ENCODE results near the gene KANK2.
A peak's percentile ranks its signal among the peaks of the same experiment; 100 is the strongest.
"Not testable (repeated sequence)": the region's sequence is repeated elsewhere in the genome, so short reads cannot be mapped to it uniquely, and the experiment has no call there.

Gene KANK2

GRCh38 chr19:11137542-11138384, 59.6 kb downstream of the KANK2 start:
- H3K4me3 ChIP-seq (ENCODE audit: control insufficient read depth, low read depth, low read length) = peak overlapping the region; percentile 17
- peak; percentile 80 for DNase-seq (ENCODE audit: low read depth)
- TF ChIP-seq, protein P1, sequence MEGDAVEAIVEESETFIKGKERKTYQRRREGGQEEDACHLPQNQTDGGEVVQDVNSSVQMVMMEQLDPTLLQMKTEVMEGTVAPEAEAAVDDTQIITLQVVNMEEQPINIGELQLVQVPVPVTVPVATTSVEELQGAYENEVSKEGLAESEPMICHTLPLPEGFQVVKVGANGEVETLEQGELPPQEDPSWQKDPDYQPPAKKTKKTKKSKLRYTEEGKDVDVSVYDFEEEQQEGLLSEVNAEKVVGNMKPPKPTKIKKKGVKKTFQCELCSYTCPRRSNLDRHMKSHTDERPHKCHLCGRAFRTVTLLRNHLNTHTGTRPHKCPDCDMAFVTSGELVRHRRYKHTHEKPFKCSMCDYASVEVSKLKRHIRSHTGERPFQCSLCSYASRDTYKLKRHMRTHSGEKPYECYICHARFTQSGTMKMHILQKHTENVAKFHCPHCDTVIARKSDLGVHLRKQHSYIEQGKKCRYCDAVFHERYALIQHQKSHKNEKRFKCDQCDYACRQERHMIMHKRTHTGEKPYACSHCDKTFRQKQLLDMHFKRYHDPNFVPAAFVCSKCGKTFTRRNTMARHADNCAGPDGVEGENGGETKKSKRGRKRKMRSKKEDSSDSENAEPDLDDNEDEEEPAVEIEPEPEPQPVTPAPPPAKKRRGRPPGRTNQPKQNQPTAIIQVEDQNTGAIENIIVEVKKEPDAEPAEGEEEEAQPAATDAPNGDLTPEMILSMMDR (IDR thresholded peaks at IDR 0.05; ENCODE audit: control insufficient read depth, insufficient read depth, low read depth, low read length, missing control alignments) = peak; percentile 84

GRCh38 chr19:11136400-11137101, 60.8 kb downstream of the KANK2 start:
- DNase-seq (ENCODE audit: low read depth) = no peak
- TF ChIP-seq, protein P1 (IDR thresholded peaks at IDR 0.05; ENCODE audit: control insufficient read depth, insufficient read depth, low read depth, low read length, missing control alignments) = no peak
- H3K4me3 ChIP-seq (ENCODE audit: control insufficient read depth, low read depth, low read length) = no peak overlapping the region

GRCh38 chr19:11131471-11131870, 65.9 kb downstream of the KANK2 start:
- DNase-seq (ENCODE audit: low read depth) = no peak
- no peak overlapping the region for H3K4me3 ChIP-seq (ENCODE audit: control insufficient read depth, low read depth, low read length)
- TF ChIP-seq, protein P1 (IDR thresholded peaks at IDR 0.05; ENCODE audit: control insufficient read depth, insufficient read depth, low read depth, low read length, missing control alignments) = no peak

DNA sequence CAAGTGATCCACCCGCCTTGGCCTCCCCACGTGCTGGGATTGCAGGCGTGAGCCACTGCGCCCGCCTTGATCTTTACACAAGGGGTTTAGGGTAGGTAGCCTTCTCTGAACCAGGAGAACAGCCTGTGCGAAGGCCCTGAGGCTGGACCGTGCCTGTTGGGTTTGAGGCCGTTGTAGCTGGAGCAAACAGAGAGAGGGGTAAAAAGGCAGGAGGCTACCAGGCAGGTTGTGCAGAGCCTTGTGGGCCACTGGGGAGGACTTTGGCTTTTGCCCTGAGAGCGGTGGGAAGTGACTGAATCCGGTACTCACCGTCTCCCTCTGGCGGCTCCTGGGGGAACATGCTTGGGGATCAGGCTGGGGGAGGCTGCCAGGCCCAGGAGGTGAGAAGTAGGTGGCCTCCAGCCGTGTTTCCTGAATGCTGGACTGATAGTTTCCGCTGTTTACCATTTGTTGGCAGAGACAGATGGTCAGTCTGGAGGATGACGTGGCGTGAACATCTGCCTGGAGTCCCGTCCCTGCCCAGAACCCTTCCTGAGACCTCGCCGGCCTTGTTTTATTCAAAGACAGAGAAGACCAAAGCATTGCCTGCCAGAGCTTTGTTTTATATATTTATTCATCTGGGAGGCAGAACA, 66.4 kb downstream of the KANK2 start:
- H3K4me3 ChIP-seq (ENCODE audit: control insufficient read depth, low read depth, low read length) = no peak overlapping the region
- DNase-seq (ENCODE audit: low read depth) = no peak
- TF ChIP-seq, protein P1 (IDR thresholded peaks at IDR 0.05; ENCODE audit: control insufficient read depth, insufficient read depth, low read depth, low read length, missing control alignments) = peak; percentile 94

DNA sequence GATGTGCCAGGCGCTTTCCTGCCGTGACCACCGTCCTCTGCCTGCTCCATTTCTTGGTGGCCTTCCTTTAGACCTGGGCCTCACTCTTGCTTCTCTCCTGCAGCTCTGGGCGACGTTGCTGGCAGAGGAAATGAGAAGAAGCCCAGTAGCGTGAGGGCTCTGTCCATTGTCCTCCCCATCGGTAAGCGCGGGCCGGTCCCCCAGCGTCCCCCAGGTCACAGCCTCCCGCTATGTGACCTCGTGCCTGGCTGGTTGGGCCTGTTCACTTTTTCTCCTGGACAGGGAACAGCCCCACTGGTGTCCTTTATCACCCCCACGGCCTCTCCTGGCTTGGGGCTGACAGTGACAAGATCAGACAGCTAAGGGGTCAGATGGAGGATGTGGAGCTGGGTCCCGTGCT, 69.4 kb downstream of the KANK2 start:
- DNase-seq (ENCODE audit: low read depth) = no peak
- H3K4me3 ChIP-seq (ENCODE audit: control insufficient read depth, low read depth, low read length) = no peak overlapping the region
- TF ChIP-seq, protein P1 (IDR thresholded peaks at IDR 0.05; ENCODE audit: control insufficient read depth, insufficient read depth, low read depth, low read length, missing control alignments) = no peak

DNA sequence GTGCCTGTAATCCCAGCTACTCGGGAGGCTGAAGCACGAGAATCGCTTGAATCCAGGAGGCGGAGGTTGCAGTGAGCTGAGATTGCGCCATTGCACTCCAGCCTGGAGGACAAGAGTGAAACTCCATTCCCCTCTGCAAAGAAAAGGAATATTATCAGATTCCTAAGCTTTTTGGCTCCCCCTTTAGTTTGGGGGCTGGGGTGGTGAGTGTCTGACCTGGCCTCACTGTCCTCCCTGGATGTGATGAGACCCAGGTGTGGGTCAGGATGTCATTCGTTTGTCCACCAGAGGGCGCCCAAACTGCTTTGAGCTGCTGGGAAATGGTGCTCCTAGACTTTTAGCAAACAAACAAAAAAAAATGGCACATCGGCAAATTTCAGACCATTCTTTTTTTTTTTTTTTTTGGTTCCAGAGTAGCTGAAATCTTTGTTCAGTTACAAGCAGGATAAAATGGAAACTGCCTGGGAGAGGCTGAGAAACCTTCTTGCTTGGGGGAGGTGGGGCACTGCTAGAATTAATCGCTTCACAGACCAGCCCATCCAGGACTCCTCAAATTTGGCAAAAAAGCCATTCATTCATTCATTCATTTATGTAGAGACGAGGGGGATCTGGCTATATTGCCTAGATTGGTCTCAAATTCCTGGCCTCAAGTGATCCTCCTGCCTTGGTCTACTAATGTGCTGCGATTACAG, 71.2 kb downstream of the KANK2 start:
- TF ChIP-seq, protein P1 (IDR thresholded peaks at IDR 0.05; ENCODE audit: control insufficient read depth, insufficient read depth, low read depth, low read length, missing control alignments) = peak; percentile 78
- DNase-seq (ENCODE audit: low read depth) = no peak
- no peak overlapping the region for H3K4me3 ChIP-seq (ENCODE audit: control insufficient read depth, low read depth, low read length)

- DNase-seq (ENCODE audit: low read depth); H3K4me3 ChIP-seq (ENCODE audit: control insufficient read depth, low read depth, low read length): not testable (repeated sequence)
These were observed 73.2 kb downstream of the KANK2 start for GRCh38 chr19:11124157-11124556.

All from AG09309 (cell line).